Breast epithelium (tissue), 4 donors: ENCODE data around the gene P2RX5. TPM values are rescaled to one million over a fixed set of nuclear protein-coding genes. Genes with fewer than 3 reads are reported as not detected.

Source experiments
- DNase-seq, 2 donors: peaks; one replicate each; pipeline ENCODE4 v3.0.0-alpha.2; 2019; ENCODE audit warnings: low spot score in 2 of 2
- H3K27ac ChIP-seq, 2 donors: fragments of 200-600 bp; sonication (generic) in 1 of 2; one replicate each; pipeline ENCODE4 v1.5.1; 2016 to 2019; ENCODE audit warnings: mild to moderate bottlenecking in 1 of 2
- H3K27me3 ChIP-seq, 2 donors: fragments of 200-600 bp; sonication (generic) in 1 of 2; one replicate each; pipeline versions ENCODE4 v1.5.1 to v1.6.0; 2017 to 2019; ENCODE audit warnings: control low read depth in 1 of 2, mild to moderate bottlenecking in 1 of 2
- H3K36me3 ChIP-seq: fragments of 200-600 bp; one replicate; pipeline ENCODE4 v1.5.1; 2019
- H3K4me1 ChIP-seq, 2 donors: fragments of 200-600 bp; sonication (generic); one replicate each; pipeline ENCODE4 v1.5.1; 2016 to 2019; ENCODE audit warnings: control low read depth in 1 of 2
- H3K4me3 ChIP-seq, 3 donors: fragments of 200-600 bp; sonication (generic); 1 replicate in 2 of 3; 2 replicates in 1 of 3; pipeline ENCODE4 v1.5.1; 2016 to 2019; ENCODE audit warnings: mild to moderate bottlenecking in 3 of 3, moderate library complexity in 2 of 3
- H3K9me3 ChIP-seq, 2 donors: fragments of 200-600 bp; sonication (generic) in 1 of 2; one replicate each; pipeline ENCODE4 v1.5.1; 2016 to 2019; ENCODE audit warnings: control low read depth in 1 of 2
- POLR2A ChIP-seq: fragments of 450-650 bp; IDR thresholded peaks from one replicate; pipeline ENCODE4 v1.6.1; 2016; ENCODE audit warnings: antibody characterized with exemption, mild to moderate bottlenecking, moderate library complexity
- POLR2AphosphoS5 ChIP-seq, 3 donors: sonication (generic); formaldehyde crosslinking; IDR thresholded peaks; one replicate each; pipeline ENCODE4 v1.6.1; 2017; ENCODE audit warnings: antibody characterized with exemption in 3 of 3
- intact Hi-C: fragments of 100-400 bp; cut with DNase I; formaldehyde crosslinking; loops from one replicate; pipeline ENCODE4 v1.15.1; 2023; ENCODE audit warnings: low total_unique reads
- total RNA-seq, 3 donors: library from RNA; depleted of rRNA; stranded (reverse); fragments of >200 nt; gene quantifications; one replicate each; pipeline ENCODE4 v1.1.0, GENCODE V29; 2016
- TF ChIP-seq, protein P1 (sequence below), 3 donors: fragments of 450-650 bp; IDR thresholded peaks; one replicate each; pipeline ENCODE4 v1.5.1; 2016 to 2017; ENCODE audit warnings: antibody characterized with exemption in 3 of 3, mild to moderate bottlenecking in 3 of 3, moderate library complexity in 3 of 3

The P2RX5 gene
- total RNA-seq, 3 donors from 2014 or later: 0.29 to 2.0 (median 0.32) TPM

DNA sequence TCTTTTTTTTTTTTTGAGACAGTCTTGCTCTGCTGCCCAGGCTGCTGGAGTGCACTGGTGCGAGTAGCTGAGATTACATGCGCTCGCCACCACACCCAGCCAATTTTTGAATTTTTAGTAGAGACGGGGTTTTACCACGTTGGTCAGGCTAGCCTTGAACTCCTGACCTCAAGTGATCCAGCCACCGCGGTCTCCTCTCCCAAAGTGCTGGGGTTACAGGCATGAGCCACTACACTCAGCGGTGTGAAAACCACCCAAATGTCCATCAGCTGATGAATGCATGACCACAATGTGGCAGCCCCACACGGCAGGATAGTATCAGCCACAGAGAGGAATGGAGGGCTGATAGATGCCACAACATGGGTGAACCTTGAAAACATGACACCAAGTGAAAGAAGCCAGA lies 2.1 kb downstream of the P2RX5 start:
- intact Hi-C loops: no loop called here
- Histone ChIP-seq H3K27ac (no peak overlapping the region), H3K4me3 (no peak overlapping the region), H3K27me3 (peaks cover 8 to 68% of the 10 kb centered on the region in 2 donors), H3K36me3 (no peaks in the 10 kb centered on the region), H3K4me1 (peaks cover 0 to 4% of the 10 kb centered on the region in 2 donors), H3K9me3 (peaks cover 0 to 10% of the 10 kb centered on the region in 2 donors)
- DNase-seq: no peak
- TF ChIP-seq POLR2A (no peak), POLR2AphosphoS5 (IDR thresholded peaks at IDR 0.05) (no peak)
- TF ChIP-seq, protein P1, sequence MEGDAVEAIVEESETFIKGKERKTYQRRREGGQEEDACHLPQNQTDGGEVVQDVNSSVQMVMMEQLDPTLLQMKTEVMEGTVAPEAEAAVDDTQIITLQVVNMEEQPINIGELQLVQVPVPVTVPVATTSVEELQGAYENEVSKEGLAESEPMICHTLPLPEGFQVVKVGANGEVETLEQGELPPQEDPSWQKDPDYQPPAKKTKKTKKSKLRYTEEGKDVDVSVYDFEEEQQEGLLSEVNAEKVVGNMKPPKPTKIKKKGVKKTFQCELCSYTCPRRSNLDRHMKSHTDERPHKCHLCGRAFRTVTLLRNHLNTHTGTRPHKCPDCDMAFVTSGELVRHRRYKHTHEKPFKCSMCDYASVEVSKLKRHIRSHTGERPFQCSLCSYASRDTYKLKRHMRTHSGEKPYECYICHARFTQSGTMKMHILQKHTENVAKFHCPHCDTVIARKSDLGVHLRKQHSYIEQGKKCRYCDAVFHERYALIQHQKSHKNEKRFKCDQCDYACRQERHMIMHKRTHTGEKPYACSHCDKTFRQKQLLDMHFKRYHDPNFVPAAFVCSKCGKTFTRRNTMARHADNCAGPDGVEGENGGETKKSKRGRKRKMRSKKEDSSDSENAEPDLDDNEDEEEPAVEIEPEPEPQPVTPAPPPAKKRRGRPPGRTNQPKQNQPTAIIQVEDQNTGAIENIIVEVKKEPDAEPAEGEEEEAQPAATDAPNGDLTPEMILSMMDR (IDR thresholded peaks at IDR 0.05): no peak

DNA sequence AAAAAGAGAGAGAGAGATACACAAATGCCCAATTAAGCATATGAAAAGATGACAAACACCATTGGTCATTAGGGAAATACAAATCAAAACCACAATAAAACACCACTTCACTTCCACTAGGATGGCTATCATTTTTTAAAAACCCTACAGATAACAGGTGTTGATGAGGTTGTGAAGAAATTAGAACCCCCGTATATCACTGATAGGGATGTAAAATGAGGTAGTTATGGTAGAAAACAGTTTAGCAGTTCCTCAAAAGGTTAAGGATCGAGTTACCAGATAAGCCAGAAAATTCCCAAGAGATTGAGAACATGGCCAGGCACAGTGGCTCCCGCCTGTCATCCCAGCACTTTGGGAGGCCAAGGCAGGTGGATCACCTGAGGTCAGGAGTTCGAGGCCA lies 2.8 kb downstream of the P2RX5 start:
- DNase-seq: no peak
- no peak for TF ChIP-seq POLR2A
- intact Hi-C loops: no loop called here
- Histone ChIP-seq H3K27me3 (peaks cover 8 to 75% of the 10 kb centered on the region in 2 donors), H3K4me3 (no peak overlapping the region), H3K27ac (no peak overlapping the region), H3K9me3 (peaks cover 0 to 5% of the 10 kb centered on the region in 2 donors), H3K36me3 (no peaks in the 10 kb centered on the region), H3K4me1 (peaks cover 0 to 4% of the 10 kb centered on the region in 2 donors)

DNA sequence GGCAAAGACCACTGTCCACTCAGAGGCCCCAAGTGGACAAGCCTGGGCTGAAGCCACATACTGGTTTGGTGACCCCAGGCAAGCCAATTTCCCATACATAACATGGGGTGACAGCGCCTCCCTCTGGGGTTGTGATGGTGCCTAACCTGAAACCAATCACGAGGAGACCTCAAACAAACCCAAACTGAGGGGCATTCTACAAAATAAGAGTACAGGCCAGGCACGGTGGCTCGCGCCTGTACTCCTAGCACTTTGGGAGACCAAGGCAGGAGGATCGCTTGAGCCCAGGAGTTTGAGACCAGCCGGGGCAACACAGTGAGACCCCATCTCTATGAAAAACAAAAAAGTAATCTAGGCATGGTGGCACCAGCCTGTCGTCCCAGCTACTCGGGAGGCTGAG lies 3.6 kb downstream of the P2RX5 start:
- intact Hi-C loops: no loop called here
- no peak for DNase-seq
- no peak overlapping the region for H3K27ac ChIP-seq
- no peak overlapping the region for H3K4me3 ChIP-seq
- H3K36me3 ChIP-seq: no peaks in the 10 kb centered on the region
- peaks cover 8 to 75% of the 10 kb centered on the region in 2 donors for H3K27me3 ChIP-seq
- TF ChIP-seq, protein P1 (IDR thresholded peaks at IDR 0.05): no peak
- TF ChIP-seq POLR2AphosphoS5 (IDR thresholded peaks at IDR 0.05) (no peak), POLR2A (no peak)
- H3K4me1 ChIP-seq: peaks cover 0 to 4% of the 10 kb centered on the region in 2 donors
- H3K9me3 ChIP-seq: no peaks in the 10 kb centered on the region

DNA sequence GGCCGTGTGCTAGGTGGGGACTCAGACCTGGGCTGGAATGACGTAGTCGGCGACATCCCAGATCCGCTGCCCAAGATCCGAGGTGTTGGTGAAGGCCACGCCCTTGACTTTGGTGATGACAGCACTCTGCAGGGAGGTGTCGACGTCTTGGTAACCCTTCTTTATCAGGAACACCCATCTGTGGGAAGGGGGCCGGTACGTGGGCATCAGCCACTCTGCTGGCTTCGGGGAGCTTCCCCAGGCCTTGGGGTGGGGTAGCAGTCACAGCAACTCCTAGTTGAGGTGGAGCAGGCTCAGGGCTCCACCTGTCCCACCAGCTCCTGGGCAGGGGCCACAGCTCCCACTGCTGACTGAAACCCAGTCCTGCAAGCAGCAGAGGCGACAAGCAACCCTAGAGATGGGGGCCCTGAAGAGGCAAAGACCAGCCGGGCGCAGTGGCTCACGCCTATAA lies 4.3 kb downstream of the P2RX5 start:
- Histone ChIP-seq H3K27ac (no peak overlapping the region), H3K4me3 (no peak overlapping the region), H3K27me3 (peaks cover 8 to 68% of the 10 kb centered on the region in 2 donors), H3K36me3 (no peaks in the 10 kb centered on the region), H3K4me1 (peaks cover 0 to 4% of the 10 kb centered on the region in 2 donors), H3K9me3 (no peaks in the 10 kb centered on the region)
- intact Hi-C loops: no loop called here
- DNase-seq: no peak
- TF ChIP-seq, protein P1 (IDR thresholded peaks at IDR 0.05): no peak
- TF ChIP-seq POLR2A (no peak), POLR2AphosphoS5 (IDR thresholded peaks at IDR 0.05) (no peak)

DNA sequence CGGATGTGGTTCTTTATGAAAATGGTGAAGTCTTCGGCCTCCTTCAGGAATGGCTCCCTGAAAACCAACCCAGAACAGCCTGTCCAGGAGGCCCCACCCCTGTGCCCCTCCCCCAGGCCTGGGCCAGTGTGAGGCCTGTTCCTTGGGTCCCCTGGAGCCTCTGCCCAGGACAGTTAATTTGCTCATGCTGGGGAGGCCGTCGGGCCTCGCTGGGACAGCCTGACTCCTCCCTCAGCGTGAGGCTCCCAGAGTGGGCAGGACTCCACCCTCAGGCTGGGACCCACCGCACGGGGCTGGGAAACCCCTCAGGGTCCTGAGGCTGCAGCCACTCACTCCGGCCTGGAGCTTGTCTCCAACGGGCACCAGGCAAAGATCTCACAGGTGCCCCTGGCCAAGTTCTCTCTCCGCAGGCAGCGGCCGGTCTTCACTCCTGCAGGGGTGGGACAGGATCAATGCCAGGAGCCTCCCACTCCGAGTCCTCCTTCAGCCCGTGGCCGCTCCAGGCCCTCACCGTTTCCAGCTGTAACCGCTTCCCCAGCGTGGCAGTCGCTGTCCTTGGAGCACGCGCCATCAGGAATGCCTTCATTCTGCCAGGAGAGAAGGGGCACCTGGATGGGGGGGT lies 5.8 kb downstream of the P2RX5 start:
- intact Hi-C loops: no loop called here
- TF ChIP-seq POLR2AphosphoS5 (IDR thresholded peaks at IDR 0.05) (no peak), POLR2A (no peak)
- TF ChIP-seq, protein P1 (IDR thresholded peaks at IDR 0.05): no peak
- H3K27ac ChIP-seq: no peak overlapping the region
- H3K36me3 ChIP-seq: no peaks in the 10 kb centered on the region
- H3K4me1 ChIP-seq: no peaks in the 10 kb centered on the region
- peaks cover 5 to 58% of the 10 kb centered on the region in 2 donors for H3K27me3 ChIP-seq
- no peak for DNase-seq
- H3K4me3 ChIP-seq: no peak overlapping the region
- H3K9me3 ChIP-seq: no peaks in the 10 kb centered on the region
